ENCODE results near the gene METAP2.
"Not testable (repeated sequence)": the region's sequence is repeated elsewhere in the genome, so short reads cannot be mapped to it uniquely, and the experiment has no call there.

Gene METAP2
- total RNA-seq, result 85.2 reads per million, percentile 79 among the genes with 10 or more reads in this experiment

- peak; percentile 85 for DNase-seq
These were observed at the start of gene METAP2 for GRCh38 chr12:95473884-95474659. Gene METAP2, plus strand, starts transcription at chr12:95474152. Its CDS starts 28 bp downstream, at chr12:95474180.

- DNase-seq, result no peak
These were observed 49.5 kb upstream of the METAP2 start for GRCh38 chr12:95424271-95424994.

GRCh38 chr12:95429172-95429510 lies 44.8 kb upstream of the METAP2 start:
- DNase-seq, result no peak

- no peak for DNase-seq
These were observed 42.8 kb upstream of the METAP2 start for GRCh38 chr12:95431120-95431519.

DNA sequence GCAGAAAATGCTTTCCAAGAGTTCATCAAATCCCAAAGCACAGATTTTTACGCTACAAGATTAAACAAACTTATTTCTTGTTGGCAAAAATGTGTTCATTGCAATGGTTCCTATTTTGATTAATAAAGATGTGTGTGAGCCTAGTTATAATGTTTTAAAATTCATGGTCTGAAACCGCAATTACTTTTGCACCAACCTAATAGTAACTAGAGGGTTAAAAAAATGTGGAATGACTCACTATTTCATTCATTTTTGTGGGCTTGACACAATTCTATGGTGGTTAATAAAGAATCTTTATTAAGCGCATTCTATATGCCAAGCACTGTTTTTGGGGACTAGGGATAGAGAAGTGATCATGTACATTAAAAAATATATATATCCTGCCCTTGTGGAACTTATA lies 38.6 kb upstream of the METAP2 start:
- no peak for DNase-seq

DNA sequence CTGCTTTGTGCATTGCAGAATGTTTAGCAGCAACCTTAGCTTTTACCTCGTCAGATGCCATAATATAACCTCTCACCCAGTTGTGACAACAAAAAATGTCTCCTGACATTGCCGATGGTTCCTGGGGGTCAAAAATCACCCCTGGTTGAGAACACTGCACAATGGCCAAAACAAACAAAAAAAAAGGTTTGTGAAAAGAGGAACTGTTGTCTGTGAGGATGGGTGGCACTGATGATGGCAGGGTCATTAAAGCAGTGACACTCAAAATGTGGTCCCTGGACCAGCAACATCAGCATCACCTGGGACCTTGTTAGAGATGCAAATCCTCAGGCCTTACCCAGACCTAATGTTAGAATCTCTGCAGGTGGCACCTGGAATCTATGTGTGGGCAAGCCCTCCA lies 36.4 kb upstream of the METAP2 start:
- no peak for DNase-seq

GRCh38 chr12:95439461-95440230 lies 34.3 kb upstream of the METAP2 start:
- DNase-seq, result no peak

DNA sequence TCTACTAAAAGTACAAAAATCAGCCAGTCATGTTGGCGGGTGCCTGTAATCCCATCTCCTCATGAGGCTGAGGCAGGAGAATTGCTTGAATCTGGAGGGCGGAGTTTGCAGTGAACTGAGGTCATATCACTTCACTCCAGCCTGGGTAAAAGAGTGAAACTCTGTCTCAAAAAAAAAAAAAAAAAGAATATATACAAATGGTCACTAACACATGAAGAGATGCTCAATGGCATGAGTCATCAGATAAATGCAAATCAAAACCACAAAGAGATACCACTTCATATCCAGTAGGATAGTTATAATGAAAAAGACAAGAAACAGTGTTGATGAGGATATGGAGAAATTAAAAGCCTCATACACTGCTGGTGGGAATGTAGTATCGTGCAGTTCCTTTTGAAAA lies 33.6 kb upstream of the METAP2 start:
- DNase-seq, result no peak

DNA sequence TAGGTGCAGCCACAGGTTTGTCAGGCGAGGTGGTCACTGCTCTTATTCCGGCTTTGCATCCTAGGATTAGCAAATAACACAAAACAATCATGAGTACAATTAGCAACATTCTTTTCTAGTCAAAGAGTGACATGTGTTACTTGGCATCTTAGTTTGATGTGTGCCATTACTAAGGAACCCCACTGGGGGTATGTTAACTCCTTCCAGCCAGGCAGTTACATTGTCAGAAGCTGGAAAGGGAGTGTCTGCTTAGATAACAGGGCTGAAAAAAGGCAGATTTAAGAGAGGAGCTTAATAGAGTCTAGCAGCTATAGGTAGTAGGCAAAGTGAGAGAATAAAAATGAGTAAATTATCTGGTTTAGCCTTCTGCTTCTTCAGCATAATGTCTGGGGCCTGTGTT lies 30.5 kb upstream of the METAP2 start:
- no peak for DNase-seq

- DNase-seq, result not testable (repeated sequence)
These were observed 28.9 kb upstream of the METAP2 start for GRCh38 chr12:95445099-95445498.

DNA sequence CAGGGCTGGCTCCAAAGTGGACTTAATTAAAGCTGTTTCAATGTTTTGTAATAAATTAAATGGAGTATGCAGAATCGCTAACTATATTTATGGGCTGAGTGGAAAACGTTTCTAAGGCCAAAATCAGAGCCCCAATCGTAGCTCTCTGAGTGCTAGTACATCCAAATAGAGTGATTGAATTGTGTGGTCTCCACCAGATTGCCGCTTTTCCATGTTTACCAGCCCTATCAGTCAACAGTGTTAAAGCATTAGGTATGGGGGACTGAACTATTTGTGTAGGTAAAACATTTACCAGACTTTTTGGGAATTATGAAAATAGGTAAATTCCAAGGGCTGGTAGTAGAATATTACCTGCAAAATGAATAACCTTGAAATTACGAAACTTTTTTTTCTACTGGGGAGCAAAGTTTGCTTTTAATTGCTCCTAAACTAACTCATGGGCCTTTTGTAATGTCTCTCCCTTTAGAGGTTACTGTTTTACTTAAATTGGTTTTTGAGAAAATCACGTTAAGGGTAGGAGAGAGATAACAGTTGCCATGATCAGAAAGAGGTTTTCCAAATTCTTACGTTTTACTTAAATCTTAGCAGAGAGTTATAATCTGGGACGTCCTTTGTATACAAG lies 28.0 kb upstream of the METAP2 start:
- DNase-seq, result no peak

DNA sequence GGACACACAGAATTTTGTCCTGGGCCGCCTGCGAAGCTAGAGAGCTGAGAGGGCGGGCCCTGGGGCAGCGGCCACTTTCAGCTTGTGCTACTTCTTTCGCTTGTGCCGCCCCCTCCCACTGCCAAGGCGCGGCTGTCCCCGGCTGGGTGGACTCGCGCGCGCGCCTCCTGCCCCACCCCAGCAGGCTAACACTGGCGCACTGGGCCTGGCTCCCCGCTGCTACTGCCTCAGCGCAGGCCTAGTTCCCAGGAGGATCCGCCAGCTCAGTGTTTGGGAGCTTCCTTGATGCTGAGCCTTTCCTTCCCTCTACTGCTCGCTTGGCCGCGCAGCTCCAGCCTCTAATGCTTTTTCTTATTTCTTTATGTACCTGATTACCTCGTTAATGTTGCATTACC lies 27.4 kb upstream of the METAP2 start:
- DNase-seq, result no peak

DNA sequence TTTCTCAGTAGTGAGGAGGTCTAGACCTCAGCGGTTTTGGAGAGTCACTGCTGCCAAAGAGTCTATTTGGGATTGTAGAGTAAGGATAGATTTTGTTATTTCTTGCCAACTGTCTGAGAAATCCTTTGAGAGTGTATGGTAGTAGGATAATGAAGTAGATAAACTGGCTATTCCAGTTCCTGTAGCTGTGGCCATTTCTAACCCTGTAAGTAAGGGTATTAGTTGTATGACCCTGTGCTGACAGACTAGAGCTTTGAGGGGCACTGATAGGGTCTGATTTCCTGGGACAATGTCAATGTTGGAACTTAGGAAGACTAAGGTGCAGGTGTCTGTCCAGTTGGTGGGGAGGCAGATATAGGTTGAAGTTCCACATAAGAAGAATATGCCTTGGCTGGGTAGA lies 24.3 kb upstream of the METAP2 start:
- DNase-seq, result not testable (repeated sequence)

DNA sequence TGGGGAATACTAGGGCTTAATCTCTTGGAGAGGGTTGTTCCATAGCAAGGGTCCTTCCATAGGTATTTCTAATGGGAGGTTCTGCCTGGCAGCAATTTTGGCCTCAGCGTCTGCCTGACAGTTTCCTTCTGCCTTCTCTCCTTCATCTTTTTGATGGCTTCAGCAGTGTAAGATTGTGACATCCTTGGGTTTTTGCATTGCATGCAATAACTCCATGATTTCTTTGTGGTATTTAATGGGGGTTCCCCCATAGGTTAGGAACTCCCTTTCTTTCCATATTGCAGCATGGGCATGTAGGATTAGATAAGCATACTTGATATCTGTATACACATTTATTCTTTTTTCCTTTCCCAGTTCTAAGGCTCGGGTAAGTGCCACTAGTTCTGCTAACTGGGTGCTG lies 21.5 kb upstream of the METAP2 start:
- DNase-seq, result not testable (repeated sequence)

DNA sequence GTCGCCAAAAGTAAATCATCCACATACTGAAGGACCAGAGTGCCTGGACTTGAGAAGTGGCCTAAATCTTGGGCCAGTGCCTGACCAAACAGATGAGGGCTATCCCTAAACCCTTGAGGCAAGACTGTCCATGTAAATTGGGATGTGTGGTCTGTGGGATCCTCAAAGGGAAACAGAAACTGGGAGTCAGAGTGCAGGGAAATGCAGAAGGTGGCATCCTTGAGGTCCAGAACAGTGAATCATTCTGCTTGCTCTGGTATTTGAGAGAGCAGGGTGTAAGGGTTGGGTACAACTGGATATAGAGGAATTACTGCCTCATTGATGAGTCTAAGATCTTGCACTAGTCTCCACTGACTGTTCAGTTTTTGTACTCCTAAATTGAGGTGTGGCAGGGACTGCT lies 20.1 kb upstream of the METAP2 start:
- not testable (repeated sequence) for DNase-seq

DNA sequence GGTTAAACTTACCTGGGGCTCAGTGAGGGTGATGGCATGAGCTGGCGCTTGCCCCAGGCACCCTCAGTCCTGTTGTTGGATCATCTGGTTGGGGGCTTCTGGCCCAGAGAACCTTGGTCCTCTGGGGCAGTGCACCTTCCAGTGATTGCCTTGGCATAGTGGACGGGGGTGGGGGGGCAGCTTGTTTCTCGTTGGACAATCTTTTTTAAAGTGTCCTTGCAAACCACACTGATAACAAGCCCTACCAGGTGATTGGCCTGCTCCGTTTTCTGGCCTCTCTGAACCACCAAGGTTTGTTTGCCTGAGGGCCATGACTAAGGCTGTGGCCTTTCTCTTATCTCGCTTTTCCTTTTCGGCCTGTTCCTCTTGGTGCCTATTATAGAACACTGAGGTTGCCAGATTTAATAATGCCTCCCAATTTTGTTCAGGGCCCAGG lies 19.2 kb upstream of the METAP2 start:
- DNase-seq, result not testable (repeated sequence)

DNA sequence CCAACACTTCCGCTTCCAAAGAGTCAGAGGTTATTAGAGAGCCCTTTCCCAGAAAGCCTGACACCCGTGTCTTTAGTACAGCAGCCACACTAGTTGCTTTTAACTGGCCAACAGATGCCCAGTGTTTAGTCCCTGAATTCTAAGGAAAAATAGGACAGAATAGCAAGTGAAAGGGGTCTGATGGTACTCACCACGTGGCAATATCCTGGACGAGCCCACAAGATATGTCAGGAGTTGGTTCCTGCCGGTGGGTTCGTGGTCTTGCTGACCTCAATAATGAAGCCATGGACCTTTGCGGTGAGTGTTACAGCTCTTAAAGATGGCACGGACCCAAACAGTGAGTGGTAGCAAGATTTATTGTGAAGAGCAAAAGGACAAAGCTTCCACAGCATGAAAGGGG lies 16.3 kb upstream of the METAP2 start:
- not testable (repeated sequence) for DNase-seq

DNA sequence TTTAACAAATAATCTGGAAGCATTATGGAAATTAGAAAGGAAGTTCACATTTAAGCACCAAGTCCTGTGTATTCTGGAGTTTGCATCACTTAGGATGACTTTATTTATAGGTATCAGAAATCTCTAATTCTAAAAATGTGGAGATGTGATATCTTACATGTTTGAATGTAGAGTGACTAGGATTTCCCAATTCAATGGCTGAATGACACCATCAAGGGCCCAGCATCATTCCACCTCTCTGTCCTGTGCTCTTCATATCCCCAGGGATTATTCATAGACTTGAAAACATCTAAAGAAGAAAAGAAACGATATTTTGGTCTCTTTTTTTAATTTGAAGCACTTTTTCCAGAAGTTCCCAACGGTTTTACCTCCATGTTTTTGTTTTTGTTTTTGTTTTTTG lies 15.2 kb upstream of the METAP2 start:
- DNase-seq, result no peak

- no peak for DNase-seq
These were observed 14.6 kb upstream of the METAP2 start for GRCh38 chr12:95459310-95459709.

DNA sequence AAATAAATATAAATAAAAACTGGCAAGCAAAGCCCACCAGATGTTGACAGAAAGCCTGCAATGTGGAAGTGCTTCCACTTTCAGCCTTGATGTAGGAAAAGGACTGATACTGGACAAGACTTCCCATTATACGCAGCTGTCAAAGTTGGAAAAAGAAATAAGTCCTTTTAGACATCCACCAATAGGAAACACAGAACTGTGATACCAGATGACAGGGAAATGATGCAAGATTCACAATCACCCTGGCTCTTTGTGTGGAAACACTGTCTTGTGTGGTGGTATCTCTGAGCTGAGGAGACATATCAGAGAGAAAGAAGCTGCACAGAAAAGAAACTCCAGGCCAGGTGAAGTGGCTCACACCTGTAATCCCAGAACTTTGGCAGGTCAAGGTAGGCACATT lies 13.8 kb upstream of the METAP2 start:
- no peak for DNase-seq

DNA sequence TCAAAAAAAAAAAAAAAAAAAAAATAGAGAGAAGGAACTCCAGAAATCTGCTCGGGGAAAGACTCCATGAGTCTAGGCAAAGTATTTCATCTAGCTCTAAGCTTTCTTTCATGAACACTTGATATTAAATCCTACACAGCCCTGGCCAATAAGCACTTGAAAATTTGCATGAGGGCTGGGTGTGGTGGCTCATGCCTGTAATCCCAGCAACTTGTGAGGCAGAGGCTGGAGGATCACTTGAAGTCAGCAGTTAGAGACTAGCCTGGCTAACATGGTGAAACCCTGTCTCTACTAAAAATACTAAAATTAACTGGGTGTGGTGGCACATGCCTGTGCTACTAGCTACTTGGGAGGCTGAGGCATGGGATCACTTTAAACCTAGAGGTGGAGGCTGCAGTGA lies 13.1 kb upstream of the METAP2 start:
- DNase-seq, result no peak

DNA sequence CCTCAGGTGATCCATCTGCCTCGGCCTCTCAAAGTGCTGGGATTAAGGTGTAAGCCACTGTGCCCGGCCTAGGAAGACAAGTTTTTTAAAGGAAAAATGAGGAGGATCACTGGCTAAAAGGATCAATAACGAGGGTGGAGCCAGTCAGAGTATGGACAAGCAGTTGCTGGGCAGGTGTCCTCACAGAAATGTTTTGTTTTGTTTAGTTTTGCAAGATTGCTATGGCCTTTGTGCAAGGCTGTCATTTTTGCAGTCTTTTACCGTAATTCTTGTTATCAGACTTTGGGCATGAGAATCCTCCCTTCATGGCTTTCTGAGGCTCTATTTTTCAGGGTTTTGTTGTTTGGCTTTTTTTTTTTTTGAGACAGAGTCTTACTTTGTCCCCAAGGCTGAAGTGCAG lies 11.9 kb upstream of the METAP2 start:
- no peak for DNase-seq

DNA sequence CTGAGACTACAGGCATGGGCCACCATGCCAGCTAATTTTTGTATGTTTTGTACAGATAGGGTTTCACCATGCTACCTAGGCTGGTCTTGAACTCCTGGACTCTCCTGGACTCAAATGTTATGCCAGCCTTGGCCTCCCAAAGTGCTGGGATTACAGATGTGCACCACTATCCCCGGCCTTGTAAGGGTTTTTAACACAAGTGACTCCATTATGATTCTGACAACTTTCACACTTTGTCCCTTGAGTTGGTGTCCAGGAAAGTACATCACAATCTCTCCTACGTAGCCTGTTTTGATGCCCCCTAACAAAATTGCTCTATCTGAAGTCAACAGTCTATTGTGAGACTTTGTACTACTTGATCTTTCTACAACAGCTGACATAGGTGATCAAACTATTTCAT lies 11.4 kb upstream of the METAP2 start:
- DNase-seq, result no peak
